ENCODE data around the gene TMEM255B.
"Not testable (repeated sequence)": the region's sequence is repeated elsewhere in the genome, so short reads cannot be mapped to it uniquely, and the experiment has no call there.

TMEM255B gene

DNA sequence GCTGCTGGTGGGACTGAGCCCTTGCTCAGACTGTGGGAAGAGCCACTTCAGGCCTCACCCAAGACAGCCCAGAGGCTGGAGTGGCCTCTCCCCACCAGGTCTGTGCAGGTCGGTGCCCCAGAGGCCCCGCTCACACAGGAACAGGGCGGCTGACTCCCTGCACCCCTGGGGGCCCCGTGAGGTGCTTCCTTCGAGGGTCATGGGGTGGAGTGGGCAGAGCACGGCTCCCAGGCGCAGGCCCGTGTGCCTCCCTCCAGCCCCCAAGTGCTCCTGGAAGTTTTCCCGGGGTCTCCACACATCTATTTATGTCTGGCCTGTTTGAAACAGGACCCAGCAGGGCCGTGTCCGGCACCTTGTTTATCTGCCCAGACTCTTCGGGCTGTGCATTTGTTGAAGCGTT lies 9.5 kb upstream of the TMEM255B start:
- DNase-seq (ENCODE audit: low read depth in 2 of 2): no peak

DNA sequence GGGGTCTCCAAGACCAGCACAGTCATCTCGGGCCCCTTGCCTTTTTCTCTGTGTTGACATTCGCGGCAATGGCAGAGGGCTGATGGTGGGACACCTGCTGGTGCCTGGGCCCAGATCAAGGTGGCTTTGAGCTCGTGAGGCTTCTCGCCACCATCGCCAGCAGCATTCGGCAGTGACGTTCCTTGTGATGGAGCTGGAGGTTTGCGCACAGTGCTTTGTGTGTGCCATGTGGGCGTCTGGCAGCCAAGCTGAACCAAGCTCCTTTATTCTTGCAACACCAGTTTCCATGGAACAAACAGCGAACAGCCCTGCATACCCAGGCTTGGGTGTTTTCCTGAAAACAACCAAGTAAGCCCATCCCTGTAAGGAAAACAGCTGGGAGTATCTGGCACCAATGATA lies 9.1 kb upstream of the TMEM255B start:
- no peak for DNase-seq (ENCODE audit: low read depth in 2 of 2)

DNA sequence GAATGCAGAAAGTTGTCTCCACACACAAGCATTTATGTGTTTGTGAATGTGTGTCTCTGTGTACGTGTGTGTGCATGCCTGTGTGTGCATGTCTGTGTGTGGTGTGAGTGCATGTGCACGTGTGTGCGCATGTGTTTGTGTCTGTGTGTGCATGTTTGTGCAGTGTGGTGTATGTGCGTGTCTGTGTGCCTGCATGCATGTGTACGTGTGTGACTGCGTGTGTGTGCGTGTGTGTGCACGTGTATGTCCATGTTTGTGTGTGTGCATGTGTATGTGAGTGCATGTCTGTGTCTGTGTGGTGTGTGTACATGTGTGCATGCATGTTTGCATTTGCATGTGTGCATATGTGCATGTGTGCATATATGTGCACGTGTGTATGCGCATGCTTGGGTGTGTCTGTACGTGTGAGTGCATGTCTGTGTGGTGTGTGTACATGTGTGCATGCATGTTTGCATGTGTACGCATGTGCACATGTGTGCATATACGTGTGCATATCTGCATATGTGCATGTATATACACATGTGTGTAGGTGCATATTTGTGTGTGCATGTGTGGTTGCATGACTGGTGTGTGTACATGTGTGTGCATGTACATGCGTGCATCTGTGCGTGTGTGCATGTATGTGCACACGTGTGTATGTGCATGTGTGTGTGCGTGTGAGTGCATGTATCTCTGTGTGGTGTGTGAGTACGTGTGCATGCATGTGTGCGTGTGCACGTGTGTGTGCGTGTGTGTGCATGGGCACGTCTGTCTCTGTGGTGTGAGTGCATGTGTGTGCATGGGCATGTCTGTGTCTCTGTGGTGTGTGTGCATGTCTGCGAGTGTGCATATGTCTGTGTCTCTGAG lies 8.2 kb upstream of the TMEM255B start:
- DNase-seq (ENCODE audit: low read depth in 2 of 2): no peak

DNA sequence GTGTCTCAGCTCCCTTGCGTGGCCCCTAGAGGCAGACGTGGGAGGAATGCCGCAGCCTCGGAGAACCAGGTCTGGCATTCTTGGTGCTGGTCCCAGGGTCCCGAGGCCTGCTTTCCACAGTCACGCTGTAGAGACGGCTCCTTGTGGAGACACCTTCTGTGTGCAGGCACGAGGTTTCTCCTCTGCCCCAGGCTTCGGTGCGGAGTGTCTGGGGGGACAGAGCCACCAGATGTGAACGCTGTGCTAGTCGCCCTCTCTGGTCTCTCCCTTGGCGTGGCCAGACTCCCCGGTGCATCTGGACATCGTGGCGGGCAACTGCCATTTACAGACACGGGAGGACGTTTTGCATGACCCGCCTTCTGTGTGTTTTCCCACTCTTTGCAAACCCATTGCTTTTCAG lies 7.5 kb upstream of the TMEM255B start:
- DNase-seq (ENCODE audit: low read depth in 2 of 2): no peak

DNA sequence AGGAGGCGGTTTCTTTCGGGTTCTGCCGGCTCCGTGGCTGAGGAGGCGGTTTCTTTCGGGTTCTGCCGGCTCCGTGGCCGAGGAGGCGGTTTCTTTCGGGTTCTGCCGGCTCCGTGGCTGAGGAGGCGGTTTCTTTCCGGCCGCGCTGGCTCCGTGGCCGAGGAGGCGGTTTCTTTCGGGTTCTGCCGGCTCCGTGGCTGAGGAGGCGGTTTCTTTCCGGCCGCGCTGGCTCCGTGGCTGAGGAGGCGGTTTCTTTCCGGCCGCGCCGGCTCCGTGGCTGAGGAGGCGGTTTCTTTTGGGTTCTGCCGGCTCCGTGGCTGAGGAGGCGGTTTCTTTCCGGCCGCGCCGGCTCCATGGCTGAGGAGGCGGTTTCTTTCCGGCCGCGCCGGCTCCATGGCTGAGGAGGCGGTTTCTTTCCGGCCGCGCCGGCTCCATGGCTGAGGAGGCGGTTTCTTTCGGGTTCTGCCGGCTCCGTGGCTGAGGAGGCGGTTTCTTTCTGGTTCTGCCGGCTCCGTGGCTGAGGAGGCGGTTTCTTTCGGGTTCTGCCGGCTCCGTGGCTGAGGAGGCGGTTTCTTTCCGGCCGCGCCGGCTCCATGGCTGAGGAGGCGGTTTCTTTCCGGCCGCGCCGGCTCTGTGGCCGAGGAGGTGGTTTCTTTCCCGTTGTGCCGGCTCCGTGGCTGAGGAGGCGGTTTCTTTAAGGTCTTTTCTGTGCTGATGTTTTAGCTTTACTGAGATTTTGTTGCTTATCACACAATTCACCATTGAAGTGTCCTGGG lies 6.6 kb upstream of the TMEM255B start:
- DNase-seq (ENCODE audit: low read depth in 2 of 2): not testable (repeated sequence)

DNA sequence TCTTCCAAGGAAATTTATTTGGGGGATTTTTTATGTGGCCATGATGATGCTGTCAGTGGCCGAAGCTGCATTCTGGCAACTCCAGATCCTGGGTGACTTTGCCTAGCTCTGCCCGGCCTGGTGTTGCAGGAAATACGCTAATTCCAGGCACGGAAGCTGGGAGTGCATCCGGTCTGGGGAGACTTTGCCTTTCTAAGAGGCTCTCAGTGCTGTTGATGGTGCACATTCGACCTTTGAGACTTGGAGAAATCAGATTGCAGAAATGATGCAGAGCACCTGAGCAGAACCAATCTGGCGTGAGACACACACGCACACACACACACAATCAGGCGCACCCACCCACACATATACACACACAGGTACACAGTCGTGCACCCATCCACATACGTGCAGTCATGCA lies 5.9 kb upstream of the TMEM255B start:
- no peak for DNase-seq (ENCODE audit: low read depth in 2 of 2)

DNA sequence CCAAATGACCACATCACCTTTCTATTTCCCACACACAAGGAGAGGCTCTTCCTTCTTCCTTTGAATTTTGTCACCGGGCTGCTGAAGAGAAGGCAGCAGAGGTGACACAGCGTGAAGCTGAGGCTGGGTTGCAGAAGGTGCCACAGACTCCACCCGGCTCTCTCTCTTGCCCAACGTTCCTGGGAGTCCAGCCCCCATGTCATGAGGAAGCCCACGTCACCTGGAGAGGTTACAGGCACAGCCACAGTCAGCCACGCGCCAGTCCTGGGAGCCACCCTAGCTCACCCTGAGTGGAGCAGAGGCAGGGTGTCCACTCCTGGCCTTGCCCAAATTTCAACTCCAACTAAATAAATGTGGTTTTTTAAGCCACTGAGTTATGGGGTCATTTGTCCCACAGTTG lies 4.8 kb upstream of the TMEM255B start:
- no peak for DNase-seq (ENCODE audit: low read depth in 2 of 2)

DNA sequence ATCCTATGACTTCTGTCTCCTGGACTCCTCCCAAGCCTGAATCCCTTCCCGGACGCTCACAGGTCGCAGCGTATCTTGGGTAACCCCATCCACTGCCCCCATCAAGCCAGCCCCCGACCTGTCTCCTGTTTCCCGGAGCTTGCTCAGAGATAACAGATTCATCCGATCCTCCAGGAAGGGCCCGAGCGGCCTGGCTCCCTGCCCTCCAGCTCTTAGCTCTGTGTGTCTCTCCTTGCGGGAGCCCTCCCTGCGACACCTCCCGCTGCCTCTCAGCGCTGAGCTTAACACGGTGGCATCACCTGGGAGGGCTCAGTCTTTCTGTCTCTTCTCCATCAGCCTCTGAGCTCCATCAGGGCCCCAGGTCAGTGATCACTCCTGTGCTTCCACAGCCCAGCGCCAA lies 4.3 kb upstream of the TMEM255B start:
- DNase-seq (ENCODE audit: low read depth in 2 of 2): no peak

DNA sequence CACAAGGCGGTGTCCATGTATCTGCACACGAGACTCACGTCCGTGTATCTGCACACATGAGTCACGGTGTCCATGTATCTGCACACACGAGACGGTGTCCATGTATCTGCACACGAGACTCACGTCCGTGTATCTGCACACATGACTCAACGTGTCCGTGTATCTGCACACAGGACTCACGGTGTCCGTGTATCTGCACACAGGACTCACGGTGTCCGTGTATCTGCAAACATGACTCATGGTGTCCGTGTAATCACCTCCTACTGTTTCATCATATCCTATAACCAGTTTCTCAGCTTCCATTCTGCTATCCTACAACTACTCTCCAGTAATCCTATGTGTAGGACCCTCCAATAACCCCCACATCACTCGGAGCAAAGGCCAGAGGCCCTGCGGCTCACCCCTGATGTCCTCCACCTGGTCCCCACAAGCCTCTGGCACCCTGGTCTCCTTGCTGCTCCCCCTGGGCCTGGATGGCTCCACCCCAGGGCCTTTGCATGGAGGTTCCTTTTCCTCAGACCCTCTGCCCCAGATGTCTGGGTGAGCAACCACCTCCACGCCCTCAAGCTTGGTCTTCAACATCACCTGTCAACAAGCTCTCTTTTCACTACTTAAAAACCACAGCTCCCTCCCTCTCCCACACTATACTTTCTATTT lies 2.5 kb upstream of the TMEM255B start:
- DNase-seq (ENCODE audit: low read depth in 2 of 2): no peak

DNA sequence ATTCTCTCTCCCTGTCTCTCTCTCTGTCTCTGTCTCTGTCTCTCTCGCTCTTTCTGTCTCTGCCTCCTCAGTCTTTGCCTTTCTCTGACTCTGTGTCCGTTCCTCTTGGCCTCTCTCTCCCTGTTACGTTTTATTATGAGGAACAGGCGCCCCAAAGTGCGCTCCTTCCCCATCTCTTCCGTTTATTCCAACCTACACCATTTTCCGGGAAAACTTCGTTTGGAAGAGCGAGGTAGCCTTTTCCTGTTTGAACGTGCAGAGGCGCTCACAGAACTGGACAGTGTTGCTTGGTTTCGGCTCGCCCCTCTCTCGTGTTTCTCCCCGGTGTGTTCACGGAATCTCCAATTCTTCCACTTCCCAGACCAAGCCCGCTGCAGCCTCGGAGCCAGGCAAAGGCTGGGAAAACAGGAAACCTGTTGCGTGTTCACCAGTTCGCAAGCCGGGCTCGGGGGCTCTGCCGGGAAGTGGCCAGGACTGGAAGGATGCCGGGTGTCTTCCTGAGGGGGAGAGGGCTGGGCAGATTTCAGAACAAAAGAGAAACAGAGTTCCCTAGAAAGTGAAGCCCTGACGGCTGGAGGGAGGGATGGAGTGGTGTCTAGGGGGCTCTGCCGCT lies 605 bp downstream of the TMEM255B start:
- no peak for DNase-seq (ENCODE audit: low read depth in 2 of 2)

DNA sequence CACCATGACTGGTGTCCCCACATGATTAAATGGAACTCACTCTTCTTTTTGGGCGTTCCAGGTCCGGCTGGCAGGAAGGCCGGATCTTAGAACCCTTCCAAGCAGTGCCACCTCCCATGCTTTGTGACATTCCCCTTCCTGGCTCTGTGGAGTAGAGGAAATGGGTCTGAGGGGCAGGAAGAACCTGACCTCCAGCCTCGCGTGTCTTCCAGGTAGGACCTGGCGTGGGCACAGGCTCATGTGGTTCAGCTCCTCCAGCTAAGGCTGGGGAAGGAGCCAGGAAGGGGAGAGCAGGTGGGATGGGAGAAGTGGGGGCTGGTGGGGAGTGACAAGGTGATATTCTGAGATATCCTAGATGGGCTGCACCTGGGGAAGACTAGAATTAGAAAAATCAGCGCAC lies 2.1 kb downstream of the TMEM255B start:
- no peak for DNase-seq (ENCODE audit: low read depth in 2 of 2)

DNA sequence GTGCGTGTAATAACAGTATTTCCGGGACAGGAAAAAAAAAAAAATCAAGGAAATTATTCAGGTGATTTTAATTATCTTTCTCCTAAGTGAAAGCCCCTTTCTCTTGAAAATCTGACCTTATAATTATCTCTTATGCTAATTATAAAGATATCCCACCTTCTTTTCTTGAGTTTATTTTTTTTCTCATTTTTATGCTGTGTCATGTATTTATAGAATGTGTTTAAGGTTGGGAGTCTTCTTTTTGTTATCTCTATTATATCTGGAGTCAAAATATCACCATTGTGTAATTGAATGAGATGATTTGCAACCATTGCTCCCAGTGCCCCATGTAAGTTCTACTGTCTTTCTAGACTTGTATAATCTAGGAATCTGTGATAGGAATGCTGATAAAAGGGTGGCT lies 3.0 kb downstream of the TMEM255B start:
- DNase-seq (ENCODE audit: low read depth in 2 of 2): no peak

DNA sequence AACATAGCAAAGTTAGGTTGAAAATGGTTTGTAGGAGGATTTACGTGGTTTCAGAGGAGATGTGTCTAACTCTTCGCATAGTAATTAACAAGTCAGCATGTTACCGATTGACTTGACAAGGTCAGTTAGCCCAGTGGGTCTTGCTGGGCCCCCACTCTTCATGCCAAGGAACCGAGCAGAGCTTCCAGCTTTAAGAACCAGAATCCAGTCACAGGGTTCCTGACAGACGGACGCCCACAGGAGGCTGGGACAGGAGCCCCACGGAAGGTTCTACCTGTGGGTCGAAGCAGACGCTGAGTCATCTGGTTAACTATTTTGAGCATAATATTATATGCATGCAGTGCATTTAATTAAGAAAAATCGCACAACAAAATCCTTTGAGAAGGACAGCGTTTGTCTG lies 3.5 kb downstream of the TMEM255B start:
- no peak for DNase-seq (ENCODE audit: low read depth in 2 of 2)

DNA sequence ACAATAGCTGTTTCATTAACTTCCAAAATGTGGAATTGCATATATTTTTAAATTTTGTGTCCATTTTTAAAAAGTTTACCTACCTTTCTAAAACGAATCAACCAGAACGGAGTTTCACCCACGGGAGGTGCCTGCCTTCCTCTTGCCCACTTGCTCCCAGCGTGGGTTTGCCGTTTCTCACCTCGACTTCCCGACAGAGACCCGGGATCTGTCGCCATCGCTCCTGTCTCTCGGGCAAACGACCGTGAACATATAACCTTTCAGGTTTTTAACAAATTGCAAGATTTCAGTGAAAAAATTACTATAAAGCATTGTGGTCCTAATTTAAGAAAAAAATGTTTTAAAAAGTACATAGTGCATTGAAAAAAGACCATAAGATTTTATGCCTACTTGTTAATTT lies 4.2 kb downstream of the TMEM255B start:
- no peak for DNase-seq (ENCODE audit: low read depth in 2 of 2)

DNA sequence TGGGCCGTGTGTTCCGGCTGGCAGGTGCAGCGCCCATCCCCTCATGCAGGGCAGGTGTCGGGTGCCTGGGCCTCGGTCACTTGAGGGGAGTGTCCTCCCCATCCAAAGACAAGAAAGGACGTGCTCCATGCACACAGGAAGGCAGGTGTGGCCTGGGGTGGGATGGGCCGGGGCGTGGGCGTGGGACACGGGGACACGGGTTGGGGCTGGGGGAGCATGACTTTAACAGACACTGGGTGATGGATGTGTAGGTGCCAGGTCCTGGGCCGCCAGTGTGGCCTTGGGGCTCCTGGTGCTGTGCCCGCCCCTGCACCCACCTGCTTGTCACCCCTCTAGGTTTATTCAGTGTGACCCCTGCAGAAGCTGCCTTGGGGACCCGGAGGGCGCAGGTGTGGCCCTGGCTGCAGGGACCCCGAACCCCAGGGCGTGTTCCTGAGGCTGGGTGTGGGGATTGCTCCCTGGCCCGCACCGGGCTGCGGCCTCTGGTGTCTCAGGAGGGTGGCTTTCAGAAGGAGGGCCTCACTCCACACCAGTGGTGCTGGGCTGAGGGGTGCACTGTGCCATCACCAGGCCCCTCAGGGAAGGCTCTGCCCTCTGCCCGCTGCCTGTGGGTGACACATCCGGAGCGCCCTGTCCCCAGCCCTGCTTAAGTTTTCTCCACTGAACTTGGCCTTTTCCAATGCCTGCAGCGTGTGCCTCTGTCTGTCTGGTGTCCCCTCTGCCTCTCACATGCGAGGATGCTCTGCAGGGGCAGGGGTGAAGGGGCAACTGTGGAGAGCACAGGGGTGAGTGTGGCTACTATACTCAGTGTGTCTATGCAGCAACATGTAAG lies 5.2 kb downstream of the TMEM255B start:
- DNase-seq (ENCODE audit: low read depth in 2 of 2): no peak

DNA sequence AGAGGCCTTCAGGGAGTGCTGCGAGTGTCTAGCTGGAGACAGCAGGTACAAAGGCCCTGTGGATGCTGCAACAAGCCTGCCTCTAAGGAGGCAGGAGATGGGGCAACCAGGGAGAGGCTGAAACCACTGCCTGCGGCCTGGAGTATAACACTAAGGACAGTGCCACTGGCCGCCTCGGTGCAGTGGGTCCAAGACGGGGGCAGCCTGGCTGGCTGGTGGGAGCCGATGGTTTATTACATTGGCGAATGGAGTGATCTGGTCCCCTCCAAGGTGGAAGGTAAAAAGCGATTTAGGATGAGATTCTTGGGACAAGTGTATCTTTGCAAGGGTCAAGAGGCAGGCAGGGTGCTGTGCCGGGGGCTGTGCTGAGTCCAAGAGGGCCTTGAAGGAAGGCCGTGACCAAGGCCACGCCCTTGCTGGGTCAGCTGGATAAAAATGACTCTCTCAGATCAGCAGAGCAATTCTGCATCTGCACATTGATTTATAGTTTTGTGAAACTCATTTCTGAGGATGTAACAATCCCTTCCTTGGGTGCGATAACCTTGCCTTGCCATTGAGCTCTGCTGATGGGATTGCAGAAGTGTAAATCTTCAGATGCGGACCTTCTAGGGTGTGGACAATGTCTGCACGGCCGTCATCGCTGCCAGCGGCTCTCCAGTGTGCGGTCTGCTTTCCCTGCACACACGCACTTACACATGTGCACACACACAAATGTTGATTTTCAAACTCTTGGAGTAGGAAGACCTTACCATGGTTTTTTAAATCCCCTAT lies 6.0 kb downstream of the TMEM255B start:
- DNase-seq (ENCODE audit: low read depth in 2 of 2): no peak

DNA sequence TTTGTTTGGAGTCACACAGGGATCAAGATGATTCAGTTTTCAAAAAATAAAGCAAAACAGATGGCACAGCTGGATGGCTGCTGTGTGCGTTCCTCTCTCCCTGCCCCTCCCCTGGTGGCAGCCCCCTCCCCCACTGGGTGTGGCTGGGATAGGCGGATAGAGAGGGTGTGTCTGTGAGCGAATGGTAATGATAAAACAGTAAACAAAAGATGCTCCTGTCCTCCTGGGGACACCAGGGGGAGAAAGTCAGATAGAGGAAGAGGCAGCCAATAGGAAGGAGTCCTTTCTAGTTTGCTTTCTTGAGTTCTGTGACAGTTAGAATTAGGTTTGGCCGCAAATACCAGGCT lies 6.5 kb downstream of the TMEM255B start:
- DNase-seq (ENCODE audit: low read depth in 2 of 2): no peak

DNA sequence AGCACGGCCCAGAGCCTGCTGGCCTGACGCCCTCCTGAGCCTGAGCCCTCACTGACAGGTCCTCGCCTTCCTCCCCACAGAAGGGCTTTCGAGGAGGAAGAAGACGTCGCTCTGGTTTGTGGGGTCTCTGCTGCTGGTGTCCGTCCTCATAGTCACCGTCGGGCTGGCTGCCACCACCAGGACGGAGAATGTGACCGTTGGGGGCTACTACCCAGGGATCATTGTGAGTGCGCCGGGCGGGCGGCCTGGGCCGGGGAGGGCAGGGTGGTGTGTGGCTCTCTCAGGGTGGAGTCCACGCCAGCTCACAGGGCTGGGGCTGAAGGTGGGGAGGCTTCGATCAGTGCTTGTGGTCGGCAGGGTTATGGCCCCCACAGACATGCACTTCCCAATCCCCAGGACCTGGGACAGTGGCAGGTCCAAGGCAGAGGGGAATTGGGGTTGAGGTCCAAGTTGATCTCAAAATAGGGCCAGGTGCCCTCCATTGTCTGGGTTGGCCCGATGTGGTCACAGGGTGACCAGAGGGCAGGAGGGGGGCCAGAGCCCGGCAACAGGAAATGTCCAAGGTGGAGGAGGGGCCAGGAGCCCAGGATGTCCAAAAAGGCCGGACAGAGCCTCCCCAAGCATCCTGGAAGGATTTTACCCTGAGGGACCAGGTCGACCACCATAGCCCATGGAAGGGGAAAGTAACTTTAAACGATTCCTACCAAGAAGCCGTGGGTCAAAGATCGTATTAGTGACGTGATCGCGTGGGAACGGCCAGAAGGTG lies 7.2 kb downstream of the TMEM255B start:
- DNase-seq (ENCODE audit: low read depth in 2 of 2): no peak

DNA sequence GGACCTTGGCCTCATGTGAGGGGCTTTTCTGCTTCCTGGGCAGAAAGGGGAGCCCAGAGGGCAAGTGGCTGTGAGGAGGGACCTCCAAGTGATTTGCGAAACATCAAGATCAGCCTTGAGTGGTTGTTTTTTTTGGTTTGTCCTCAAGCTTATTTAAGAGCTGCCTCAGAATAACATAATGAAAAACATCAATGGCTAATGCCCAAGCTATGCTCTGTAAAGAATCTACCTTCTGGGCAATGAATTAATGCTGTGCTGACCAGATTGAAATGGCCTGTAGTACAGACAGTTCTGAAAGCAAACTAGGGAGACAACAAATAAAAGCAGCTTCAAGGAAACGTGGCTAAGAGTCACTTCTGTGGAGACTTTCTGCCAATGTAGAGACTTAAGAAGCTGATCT lies 8.3 kb downstream of the TMEM255B start:
- no peak for DNase-seq (ENCODE audit: low read depth in 2 of 2)

Data from fibroblast of skin of left biceps (primary cell).